ENCODE measurements around the gene CDSN. TPM values are rescaled to one million over a fixed set of nuclear protein-coding genes. Genes with fewer than 3 reads are reported as not detected.

Gene CDSN
- total RNA-seq, 1 donor from 2014 or later = not detected

DNA sequence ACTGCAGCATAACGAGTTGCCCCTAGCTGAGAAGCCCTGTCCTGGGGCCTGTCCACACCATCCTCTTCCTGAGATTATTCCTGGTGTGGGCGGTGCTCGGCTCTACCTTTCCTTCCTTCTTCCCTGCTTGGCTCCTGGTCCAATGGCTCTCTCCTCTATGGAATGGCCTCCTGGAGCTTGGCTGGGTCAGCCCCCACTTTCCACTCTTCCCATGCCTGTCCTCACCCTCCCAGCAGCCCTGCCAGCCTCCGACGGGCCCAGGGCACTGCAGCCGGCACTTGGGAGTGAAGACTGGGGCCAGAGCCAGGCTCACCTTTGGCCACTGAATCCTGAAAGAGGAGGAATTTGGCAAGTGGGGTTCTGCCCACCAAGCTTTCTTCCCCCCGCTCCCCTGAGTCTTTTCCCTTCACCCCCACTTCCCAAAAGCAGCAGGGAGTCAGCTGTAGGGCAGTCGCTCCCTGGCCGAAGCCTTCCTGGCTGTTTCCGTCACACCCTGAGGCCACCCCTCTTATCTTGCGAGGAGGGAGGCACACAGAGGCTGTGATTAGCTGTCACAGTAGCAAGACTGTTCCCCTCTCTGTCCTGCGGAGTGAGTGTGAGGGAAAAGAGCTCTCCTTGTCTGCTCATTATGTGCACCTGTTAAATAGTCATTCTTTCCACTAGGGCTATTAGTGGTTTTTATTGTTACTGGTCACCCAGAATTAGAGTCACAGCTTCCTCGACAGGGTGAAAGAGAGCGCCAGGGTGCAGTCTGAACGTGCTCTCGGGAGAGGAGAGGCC, 6.3 kb upstream of the CDSN start:
- no peaks in the 10 kb centered on the region for H3K36me3 ChIP-seq
- no peak overlapping the region for H3K4me3 ChIP-seq
- no peaks in the 10 kb centered on the region for H3K9me3 ChIP-seq (replicated peaks)
- peaks cover 46% of the 10 kb centered on the region for H3K4me1 ChIP-seq
- TF ChIP-seq, protein P1, sequence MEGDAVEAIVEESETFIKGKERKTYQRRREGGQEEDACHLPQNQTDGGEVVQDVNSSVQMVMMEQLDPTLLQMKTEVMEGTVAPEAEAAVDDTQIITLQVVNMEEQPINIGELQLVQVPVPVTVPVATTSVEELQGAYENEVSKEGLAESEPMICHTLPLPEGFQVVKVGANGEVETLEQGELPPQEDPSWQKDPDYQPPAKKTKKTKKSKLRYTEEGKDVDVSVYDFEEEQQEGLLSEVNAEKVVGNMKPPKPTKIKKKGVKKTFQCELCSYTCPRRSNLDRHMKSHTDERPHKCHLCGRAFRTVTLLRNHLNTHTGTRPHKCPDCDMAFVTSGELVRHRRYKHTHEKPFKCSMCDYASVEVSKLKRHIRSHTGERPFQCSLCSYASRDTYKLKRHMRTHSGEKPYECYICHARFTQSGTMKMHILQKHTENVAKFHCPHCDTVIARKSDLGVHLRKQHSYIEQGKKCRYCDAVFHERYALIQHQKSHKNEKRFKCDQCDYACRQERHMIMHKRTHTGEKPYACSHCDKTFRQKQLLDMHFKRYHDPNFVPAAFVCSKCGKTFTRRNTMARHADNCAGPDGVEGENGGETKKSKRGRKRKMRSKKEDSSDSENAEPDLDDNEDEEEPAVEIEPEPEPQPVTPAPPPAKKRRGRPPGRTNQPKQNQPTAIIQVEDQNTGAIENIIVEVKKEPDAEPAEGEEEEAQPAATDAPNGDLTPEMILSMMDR (IDR thresholded peaks at IDR 0.05; ENCODE audit: borderline replicate concordance) = no peak
- intact Hi-C loops (cut with micrococcal nuclease) = no loop called here
- no peak for DNase-seq
- H3K27me3 ChIP-seq (ENCODE audit: low read depth) = no peaks in the 10 kb centered on the region
- H3K27ac ChIP-seq (replicated peaks) = peak overlapping the region; percentile 72

DNA sequence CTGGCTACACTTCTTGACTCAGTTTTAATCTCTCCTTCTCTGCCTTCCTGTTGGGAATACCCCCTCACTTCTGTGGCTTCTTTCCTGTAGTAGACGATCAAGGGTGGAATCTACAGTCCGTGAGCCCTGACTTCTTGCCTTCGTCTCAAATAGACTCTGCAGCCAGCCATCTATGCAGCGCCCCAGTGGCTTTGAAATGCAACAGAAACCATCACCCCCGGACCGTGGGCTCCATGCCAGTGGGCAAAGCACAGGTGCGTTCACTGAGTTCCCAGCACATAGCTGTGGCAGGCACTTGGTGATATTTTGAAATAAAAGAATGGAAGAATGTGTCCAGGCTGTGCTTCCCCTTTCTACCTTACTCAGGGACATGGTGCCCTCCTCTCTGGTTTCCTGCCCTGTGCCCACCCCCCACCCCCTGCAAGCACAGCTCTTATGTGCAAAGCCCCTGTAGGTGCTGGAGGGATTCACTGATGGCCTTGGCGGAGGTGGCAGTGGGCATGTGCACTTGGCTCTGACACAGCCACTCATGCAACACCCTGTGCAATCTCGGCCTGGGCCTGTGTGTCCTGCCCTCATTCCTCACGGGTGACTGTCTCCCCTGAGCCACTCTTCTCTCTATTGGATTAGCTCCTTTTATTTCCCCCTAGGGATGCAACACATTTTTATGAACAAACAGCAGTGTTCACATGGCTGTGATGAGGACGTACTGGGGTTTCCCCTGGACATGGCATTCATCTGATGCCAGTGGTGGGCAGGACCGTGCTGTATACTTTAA, 5.5 kb upstream of the CDSN start:
- intact Hi-C loops (cut with micrococcal nuclease) = no loop called here
- Histone ChIP-seq H3K4me3 (no peak overlapping the region), H3K27me3 (ENCODE audit: low read depth) (no peaks in the 10 kb centered on the region), H3K27ac (replicated peaks) (peak overlapping the region; percentile 72), H3K9me3 (replicated peaks) (no peaks in the 10 kb centered on the region), H3K36me3 (no peaks in the 10 kb centered on the region), H3K4me1 (peaks cover 46% of the 10 kb centered on the region)
- peak; percentile 36 for DNase-seq
- TF ChIP-seq, protein P1 (IDR thresholded peaks at IDR 0.05; ENCODE audit: borderline replicate concordance) = no peak

DNA sequence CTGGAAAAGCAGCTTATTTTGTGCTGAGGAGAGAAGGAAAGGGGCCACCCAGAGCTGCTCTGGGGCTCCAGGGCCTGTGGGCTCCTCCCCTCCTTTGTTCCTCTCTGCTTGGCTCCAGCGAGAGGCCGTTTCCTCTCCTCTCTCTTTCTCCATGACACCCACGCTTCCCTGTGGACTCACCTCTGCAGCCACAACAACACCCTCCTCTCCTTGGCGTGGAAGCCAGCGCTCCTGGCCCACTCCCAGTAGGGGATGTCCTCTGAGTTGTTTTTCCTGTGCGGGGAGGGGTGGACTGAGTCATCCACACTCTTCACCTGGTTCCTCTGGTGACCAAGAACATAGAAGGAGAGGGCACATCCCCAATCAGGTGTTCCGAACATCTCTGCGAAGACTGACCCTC, 4.9 kb upstream of the CDSN start:
- H3K4me3 ChIP-seq = no peak overlapping the region
- H3K27me3 ChIP-seq (ENCODE audit: low read depth) = no peaks in the 10 kb centered on the region
- peak overlapping the region; percentile 72 for H3K27ac ChIP-seq (replicated peaks)
- TF ChIP-seq, protein P1 (IDR thresholded peaks at IDR 0.05; ENCODE audit: borderline replicate concordance) = no peak
- intact Hi-C loops (cut with micrococcal nuclease) = no loop called here
- no peaks in the 10 kb centered on the region for H3K36me3 ChIP-seq
- no peaks in the 10 kb centered on the region for H3K9me3 ChIP-seq (replicated peaks)
- peak; percentile 44 for DNase-seq
- H3K4me1 ChIP-seq = peaks cover 46% of the 10 kb centered on the region

DNA sequence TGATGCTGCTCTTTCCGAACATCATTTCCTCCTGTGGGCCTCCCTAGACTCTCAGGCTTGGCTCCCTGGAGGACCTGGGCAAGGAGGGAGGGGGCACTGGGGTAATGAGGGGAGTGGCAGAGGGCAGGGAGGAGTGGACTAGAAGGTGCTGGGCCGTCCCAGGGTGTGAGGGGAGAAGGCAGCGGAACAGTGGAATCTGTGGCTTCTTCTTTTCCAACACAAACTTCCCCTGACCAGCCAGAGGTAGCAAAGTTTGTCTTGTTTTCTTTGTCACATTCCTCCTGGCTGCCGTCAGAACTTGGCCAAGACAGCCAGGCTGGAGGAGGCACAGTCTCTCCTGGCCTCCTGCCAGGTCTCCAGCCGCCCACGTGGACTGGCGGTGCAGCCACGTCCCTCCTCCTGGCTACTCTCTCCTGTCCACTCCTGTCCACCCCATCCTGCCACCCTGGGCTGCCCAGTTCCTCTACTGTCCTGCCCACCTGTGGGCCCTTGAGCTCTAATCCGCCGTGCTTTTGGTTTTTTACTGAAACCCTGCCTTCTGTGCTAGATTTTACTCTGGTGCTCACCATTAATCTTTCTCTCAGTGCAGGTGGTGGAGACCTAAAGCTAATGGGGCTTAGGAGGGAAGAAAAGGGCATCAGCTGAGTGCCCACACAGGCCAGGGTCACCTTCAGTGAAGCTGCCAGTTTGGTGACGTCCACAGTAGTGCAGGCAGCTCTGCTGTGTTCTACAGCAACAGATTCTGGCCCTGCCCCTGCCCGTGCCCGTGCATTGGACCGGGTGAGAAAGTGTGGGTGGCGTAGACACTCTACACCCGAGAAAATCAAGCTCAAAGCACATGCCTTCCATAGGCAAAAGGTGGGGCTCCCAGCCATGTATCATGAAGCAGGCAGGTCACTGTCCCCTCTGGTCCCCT, 2.8 kb upstream of the CDSN start:
- Histone ChIP-seq H3K27me3 (ENCODE audit: low read depth) (no peaks in the 10 kb centered on the region), H3K4me3 (no peak overlapping the region), H3K4me1 (peaks cover 49% of the 10 kb centered on the region), H3K9me3 (replicated peaks) (no peaks in the 10 kb centered on the region), H3K36me3 (no peaks in the 10 kb centered on the region), H3K27ac (replicated peaks) (peak overlapping the region; percentile 85)
- intact Hi-C loops (cut with micrococcal nuclease) = no loop called here
- DNase-seq = peak; percentile 54
- TF ChIP-seq, protein P1 (IDR thresholded peaks at IDR 0.05; ENCODE audit: borderline replicate concordance) = no peak

DNA sequence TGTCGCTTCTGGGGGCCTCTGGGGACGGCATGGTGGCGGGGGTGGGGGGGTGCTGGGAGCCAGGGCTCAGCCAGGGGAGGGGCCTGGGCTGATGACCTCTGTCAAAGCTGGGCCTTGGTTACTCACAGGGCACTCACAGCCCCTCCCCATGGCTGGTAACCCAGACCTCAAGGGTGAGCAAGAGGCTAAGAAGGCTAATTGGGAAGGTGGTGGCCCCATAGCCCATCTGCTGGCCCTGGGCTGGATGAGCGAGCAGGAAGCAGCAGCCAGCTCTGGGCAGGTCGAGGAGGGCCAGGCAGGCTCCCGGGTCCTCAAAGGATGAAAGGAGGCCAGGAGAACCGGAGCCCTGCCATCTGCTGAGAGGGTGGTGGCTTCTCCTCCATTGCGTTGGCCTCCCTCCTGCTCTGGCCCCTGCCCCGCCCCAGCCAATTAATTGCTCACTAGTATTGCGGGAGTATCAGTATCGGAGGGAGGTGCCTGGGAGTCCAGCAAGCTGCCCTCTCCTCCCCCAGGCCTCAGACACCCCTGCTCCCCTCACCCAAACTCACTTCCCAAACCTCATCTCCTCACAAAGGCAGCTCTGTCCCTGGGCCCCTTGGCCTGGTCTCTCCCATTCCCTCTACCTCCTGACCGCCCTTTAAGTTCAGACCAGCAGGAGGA, 1.0 kb upstream of the CDSN start:
- intact Hi-C loops (cut with micrococcal nuclease) = no loop called here
- Histone ChIP-seq H3K4me1 (peaks cover 53% of the 10 kb centered on the region), H3K4me3 (no peak overlapping the region), H3K9me3 (replicated peaks) (no peaks in the 10 kb centered on the region), H3K27ac (replicated peaks) (no peak overlapping the region), H3K27me3 (ENCODE audit: low read depth) (no peaks in the 10 kb centered on the region), H3K36me3 (no peaks in the 10 kb centered on the region)
- TF ChIP-seq, protein P1 (IDR thresholded peaks at IDR 0.05; ENCODE audit: borderline replicate concordance) = no peak
- no peak for DNase-seq

Data from left ventricle myocardium inferior (tissue), 1 donor.